RWPE1 (cell line): ENCODE measurements around the gene WRAP73.
A peak's percentile ranks its signal among the peaks of the same experiment; 100 is the strongest.

Experiments used
- CTCF ChIA-PET: fragments of 350-600 bp; sonication (Branson Sonifier 250); formaldehyde crosslinking; extraction: SDS; loops from one replicate; lab custom pipeline; 2021; lab: Yijun Ruan, JAX
- POLR2A ChIA-PET: fragments of 400-600 bp; formaldehyde crosslinking; extraction: SDS; loops from one replicate; lab custom pipeline; 2020; ENCODE audit warnings: antibody characterized with exemption; ENCODE audit not compliant: low non-redundant PET; lab: Yijun Ruan, JAX
- DNase-seq: peaks from one replicate; pipeline ENCODE4 v3.0.0; 2012; ENCODE audit warnings: low spot score
- H3K27ac ChIP-seq: fragments of 450-650 bp; 2 replicates; pipeline ENCODE4 v1.5.1; 2017
- TF ChIP-seq, protein P1 (sequence below): fragments of 450-650 bp; conservative IDR thresholded peaks from 2 replicates; pipeline ENCODE4 v1.5.1; 2017; ENCODE audit warnings: low read depth, mild to moderate bottlenecking

Gene WRAP73

GRCh38 chr1:3679098-3679555 lies 29.2 kb upstream of the WRAP73 start:
- CTCF ChIA-PET = no interaction called here
- POLR2A ChIA-PET = no interaction called here
- TF ChIP-seq, protein P1, sequence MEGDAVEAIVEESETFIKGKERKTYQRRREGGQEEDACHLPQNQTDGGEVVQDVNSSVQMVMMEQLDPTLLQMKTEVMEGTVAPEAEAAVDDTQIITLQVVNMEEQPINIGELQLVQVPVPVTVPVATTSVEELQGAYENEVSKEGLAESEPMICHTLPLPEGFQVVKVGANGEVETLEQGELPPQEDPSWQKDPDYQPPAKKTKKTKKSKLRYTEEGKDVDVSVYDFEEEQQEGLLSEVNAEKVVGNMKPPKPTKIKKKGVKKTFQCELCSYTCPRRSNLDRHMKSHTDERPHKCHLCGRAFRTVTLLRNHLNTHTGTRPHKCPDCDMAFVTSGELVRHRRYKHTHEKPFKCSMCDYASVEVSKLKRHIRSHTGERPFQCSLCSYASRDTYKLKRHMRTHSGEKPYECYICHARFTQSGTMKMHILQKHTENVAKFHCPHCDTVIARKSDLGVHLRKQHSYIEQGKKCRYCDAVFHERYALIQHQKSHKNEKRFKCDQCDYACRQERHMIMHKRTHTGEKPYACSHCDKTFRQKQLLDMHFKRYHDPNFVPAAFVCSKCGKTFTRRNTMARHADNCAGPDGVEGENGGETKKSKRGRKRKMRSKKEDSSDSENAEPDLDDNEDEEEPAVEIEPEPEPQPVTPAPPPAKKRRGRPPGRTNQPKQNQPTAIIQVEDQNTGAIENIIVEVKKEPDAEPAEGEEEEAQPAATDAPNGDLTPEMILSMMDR = no peak
- H3K27ac ChIP-seq = 0 out of 2 replicates have a peak overlapping the region, but pooled peaks have one; percentile 3
- no peak for DNase-seq

DNA sequence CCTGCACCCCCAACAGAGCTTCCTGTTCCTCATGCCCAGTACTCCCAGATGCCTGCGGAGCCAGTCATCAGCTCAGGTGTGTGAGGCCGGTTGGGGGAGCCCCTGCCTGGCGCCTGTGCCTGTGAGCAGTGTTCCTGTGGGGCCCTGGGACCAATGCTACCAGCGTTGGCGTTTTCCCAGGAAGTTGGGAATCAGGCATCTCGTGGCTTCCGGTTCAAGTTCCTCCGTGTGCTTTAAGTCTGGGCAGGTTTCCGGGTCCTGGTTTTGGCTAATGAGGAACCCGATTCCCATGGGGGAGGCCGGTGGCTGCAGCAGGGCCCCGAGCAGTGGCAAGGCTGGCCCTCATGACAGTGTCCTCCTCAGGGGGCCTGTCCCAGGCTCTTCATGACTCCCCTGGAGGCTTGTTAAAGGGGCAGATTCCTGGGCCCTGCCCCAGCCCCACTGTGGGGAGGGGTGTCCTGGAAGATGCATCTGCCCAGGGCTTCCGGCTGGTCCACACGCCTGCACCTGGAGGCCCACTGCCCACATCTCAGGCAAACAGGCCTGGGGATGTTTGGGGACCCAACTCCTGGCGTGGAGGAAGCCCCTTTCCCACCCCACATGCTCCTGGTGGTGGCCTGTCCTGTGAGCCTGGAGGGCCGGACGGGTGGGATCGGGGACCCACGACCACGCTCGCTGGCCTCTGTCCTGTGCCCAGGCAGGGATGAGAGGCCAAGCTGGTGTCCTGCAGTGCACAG lies 28.6 kb upstream of the WRAP73 start:
- TF ChIP-seq, protein P1 = no peak
- no peak for DNase-seq
- ChIA-PET CTCF (interaction anchor here (1.4 kb wide), 1 partner anchor 46 kb away, joined by 4 read pairs; no protein-coding TSS in a partner anchor), POLR2A (no interaction called here)
- H3K27ac ChIP-seq = peak overlapping the region; percentile 3; the same call in 1 of the 2 replicates

DNA sequence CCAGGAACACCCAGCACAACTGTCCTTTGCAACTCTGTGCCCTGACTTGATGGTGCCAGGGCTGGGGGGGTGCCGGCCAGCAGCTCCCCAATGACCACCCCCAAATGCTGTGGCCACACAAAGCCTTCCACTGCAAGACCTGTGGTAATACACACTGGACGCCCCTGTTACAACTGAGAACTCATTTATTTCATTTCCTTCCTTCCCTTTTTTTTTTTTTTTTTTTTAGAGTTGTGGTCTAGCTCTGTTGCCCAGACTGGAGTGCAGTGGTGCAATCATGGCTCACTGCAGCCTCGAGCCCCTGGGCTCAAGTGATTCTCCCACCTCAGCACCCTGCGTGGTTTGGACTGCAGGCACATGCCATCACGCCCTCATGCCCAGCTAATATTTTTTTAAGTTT lies 27.6 kb upstream of the WRAP73 start:
- TF ChIP-seq, protein P1 = no peak
- ChIA-PET POLR2A (no interaction called here), CTCF (interaction anchor here (1.4 kb wide), 1 partner anchor 47 kb away, joined by 4 read pairs; no protein-coding TSS in a partner anchor)
- 0 out of 2 replicates have a peak overlapping the region, but pooled peaks have one; percentile 5 for H3K27ac ChIP-seq
- no peak for DNase-seq

GRCh38 chr1:3676581-3677470 lies 26.9 kb upstream of the WRAP73 start:
- ChIA-PET CTCF (interaction anchor here (0.6 to 1.4 kb wide), 2 partner anchors 48 to 50 kb away, joined by 4 to 5 read pairs; no protein-coding TSS in a partner anchor), POLR2A (no interaction called here)
- no peak for DNase-seq
- H3K27ac ChIP-seq = 0 out of 2 replicates have a peak overlapping the region, but pooled peaks have one; percentile 5
- TF ChIP-seq, protein P1 = no peak

DNA sequence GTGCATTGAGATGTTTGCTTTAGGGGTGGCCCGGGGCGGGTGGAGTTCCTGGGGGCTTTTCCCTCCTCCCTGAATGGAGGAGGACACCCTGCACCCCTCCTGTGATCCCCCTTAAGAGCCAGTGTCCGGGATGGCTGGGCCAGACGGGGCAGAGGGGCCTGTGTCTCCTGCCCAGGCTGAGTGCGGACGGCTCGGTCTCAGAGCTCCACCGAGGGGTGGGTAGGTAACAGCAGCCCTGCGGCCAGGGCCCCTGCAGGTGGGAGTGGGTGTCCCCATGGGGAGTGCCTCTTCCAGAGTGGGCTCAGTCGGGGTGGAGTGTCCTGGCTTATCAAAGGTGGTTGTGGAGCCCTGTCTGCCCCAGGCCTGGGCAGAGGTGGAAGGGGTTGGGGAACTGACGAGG lies 25.5 kb upstream of the WRAP73 start:
- no peak overlapping the region for H3K27ac ChIP-seq
- DNase-seq = no peak
- TF ChIP-seq, protein P1 = no peak
- CTCF ChIA-PET = no interaction called here
- POLR2A ChIA-PET = no interaction called here
